Measurements from ENCODE around the gene TBX2. TPM values are rescaled to one million over a fixed set of nuclear protein-coding genes. Genes with fewer than 3 reads are reported as not detected.
"Not testable (repeated sequence)": the region's sequence is repeated elsewhere in the genome, so short reads cannot be mapped to it uniquely, and the experiment has no call there.

The TBX2 gene
- total RNA-seq, 1 donor from 2014 or later = 0.47 TPM

DNA sequence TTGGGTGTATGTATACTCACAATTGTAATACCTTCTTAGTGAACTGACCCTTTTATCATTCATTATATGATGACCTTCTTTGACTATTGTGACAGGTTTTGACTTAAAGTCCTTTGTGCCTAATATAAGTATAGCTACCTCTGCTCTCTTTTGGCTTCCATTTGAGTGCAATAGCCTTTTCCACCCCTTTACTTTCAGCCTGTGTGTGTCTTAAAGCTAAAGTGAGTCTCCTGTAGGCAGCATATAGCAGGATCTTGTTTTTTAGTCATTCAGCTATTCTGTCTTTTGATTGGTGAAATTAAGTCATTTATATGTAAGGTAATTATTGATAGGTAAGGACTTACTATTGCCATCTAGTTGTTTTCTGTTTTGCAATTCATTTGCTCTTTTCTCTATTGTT lies 36.6 kb downstream of the TBX2 start:
- DNase-seq = no peak

DNA sequence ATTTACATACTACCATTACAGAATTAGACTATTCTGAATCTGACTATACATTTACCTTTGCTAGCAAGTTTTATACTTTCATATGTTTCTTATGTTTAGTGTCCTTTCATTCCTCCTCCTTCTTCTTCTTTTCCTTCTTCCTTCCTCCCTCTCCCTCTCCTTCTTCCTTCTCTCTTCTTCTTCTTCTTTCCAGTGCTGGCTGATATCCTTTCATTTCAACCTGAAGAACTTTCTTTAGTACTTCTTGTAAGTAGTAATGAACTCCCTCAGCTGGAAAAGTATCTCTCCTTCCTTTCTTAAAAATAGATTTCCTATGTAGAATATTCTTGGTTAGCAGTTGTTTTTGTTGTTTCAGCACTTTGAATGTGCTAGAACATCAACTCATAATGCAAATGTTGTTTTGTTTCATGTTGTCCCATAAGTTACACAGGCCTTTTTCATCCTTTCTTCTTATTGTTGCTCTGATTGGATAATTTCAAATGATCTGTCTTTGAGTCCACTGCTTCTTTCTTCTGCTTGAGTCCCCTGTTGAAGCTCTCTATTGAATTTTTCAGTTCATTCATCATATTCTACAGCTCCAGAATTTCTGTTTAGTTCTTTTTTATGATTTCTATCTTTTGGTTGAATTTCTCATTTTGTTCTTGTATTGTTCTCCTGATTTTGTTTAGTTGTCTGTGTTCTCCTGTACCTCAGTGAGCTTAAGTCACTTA lies 37.5 kb downstream of the TBX2 start:
- DNase-seq = no peak

DNA sequence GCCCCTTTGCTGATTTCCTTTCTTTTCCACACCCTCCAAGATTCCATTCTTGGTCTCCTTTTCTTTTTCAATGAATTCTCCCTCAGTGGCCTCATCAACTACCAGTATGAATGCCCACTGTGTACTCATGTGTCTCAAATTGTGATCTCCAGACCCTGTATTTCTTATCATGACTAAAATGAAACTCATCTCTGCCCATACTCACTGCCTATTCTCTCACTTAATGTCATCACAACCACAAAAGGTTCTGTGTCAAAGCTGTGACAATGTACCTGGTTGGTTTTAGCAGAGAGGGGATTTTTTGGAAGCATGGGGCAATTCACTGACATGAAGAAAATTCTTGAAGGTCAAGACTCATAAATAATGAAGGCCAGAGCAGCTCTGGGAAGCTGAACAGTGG lies 41.1 kb downstream of the TBX2 start:
- DNase-seq = no peak

DNA sequence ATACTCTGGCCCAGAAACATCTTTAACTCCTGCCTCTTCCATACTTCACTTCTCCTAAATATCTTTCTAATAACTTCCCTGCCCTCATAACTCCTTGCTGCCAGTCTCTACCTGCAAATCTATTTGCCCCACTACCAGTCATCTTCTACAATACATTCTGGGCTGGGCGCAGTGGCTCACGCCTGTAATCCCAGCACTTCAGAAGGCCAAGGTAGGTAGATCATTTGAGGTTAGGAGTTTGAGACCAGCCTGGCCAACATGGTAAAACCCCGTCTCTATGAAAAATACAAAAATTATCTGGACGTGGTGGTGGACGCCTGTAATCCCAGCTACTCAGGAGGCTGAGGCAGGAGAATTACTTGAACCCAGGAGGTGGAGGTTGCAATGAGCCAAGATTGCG lies 41.9 kb downstream of the TBX2 start:
- DNase-seq = not testable (repeated sequence)

DNA sequence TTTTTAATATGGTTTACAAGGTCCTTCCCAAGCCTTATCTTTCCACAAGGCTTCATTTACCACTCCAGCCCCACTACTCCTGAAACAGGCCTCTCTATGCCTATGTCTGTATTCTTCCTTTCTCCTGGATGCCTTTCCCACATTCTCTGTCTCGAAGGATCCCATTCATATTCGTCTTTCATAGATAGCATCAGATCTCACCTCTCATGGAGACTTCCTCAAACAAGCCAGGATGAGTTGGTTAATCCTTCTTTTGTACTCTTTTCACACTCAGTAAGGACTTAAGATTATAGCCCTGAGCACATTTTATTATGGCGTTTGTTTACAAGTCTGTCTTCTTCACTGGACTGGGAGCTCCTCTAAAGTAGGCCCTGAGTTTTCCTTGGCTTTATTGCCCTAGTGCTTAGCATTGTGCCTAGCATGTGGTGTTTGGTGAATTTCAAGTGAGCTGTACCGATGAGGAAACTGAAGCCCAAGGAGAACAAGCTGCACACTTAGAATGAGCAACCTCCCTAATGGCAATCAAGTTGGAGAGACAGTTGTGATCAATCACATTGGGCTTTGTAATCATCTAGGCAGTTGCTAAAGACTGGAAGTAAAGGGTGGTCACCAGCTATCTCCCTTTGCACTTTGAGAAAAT lies 42.6 kb downstream of the TBX2 start:
- DNase-seq = no peak

DNA sequence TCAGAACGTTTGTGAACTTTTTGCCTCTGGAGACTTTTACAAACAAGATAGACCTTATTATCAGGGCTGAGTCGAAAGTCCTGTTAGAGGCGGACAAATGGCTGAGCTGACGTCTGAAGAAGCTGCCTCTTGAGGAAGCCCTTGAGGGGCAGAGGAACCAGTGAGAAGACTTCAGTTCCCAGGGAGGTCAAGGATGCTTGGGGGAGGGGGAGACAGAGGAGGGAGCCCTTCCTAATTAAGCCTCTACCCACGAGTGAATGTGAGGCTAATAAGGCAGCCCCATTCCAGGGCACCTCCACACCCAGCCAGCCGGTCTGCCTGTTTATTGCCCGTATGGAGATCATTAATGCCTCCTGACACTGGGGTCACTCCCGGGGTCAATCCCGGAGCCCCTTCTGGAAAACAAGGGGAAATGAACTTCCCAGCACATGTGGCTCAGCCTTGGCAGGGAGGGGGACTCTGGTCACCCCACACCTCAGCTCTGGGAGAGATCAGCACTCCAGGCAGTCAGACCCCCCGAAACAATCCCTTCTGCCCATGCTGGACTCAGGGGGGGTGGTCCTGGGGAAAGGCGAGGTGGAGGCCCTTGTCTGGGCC lies 43.3 kb downstream of the TBX2 start:
- DNase-seq = no peak

DNA sequence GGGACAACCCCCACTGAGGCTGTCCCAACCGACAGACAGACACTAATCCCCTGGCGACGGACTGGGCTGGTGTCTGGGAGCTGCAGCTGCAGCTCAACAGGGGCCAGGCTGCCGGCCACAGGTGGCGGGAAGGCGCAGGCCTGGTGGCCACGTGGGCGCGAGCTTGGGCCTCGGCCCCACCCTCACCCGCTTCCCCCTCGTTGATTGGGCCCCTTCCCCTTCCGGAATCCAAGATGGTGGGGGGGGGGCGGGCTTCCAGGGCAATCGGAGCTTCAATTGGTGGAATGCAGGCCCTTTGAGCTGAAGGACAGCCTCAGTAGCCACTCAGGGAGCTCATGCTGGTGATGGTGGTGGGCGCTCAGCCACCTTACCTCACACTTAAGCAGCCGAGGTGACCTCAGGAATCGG lies 43.8 kb downstream of the TBX2 start:
- DNase-seq = no peak

DNA sequence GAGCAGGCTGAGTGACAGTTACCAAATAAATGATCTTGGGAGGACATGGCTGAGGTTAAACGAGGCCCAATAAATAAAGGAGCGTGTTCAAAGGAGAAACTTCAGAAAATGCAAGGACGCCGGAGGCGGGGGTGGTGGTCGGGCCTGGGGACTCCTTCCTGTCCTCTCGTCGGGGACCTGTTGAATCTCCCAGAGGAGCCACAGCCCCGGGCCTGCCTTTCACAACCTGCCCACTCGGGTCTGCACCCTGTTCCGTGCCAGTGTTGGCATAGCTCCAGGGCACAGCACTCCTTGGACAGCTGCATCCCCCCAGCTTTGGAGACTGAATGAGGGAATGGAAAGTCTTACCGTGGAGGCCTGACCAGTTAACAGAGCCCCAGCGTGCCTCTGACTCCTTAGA lies 44.4 kb downstream of the TBX2 start:
- no peak for DNase-seq

DNA sequence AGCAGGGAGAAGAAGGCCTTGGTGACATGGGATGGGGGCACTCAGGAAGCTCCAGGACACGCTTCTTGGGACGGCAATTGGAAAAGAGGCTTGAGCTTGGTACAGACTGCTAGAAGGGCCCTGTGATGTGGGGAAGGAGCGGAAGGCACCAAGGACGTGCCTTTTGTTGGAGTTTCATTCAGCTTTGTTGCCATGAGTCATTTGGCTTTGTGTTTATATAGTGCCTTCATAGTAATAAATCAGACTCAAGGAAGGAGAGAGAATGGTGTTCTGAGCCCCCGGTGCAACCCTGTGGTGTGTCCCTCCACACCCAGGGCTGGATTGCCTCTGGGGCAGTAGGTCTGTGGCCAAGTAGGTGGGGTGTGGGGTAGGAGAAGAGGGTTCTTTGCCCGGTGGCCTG lies 45.2 kb downstream of the TBX2 start:
- no peak for DNase-seq

DNA sequence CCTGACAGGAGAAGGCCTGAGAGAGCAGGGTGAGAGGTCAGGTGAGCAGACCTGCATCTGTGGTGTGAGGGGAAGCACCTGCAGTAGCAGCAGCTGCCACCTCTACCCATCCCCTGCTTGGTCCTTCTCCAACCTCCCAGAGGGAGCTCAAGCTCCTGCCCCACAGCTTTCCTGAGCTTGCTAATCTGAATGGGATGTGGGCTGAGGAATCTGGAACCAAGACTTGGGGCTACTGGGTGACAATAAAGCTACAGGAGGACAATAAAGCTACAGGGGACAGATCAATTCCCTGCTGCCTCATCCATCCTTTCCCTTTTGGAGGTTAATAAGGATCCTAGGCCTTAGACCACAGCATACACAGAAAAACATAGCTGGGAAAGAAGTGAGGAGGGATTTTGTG lies 47.7 kb downstream of the TBX2 start:
- no peak for DNase-seq

DNA sequence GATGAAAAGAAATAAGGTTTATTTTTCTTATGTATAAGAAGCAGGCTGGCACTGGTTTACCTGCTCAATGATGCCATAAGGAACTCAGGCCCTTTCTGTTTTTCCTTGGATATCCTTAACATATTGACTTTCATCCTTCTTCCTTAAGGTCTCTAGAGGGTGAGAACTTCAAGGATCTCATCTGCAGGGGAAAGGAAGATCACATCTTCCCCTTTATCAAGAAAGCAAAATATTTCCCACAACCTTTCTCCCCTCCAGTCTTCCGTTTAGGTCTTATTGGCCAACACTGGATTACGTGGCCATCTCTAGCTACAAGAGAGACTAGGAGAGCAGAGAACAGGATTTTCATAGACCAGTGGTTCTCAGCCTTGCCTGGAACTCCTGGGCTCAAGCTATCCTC lies 48.4 kb downstream of the TBX2 start:
- no peak for DNase-seq

DNA sequence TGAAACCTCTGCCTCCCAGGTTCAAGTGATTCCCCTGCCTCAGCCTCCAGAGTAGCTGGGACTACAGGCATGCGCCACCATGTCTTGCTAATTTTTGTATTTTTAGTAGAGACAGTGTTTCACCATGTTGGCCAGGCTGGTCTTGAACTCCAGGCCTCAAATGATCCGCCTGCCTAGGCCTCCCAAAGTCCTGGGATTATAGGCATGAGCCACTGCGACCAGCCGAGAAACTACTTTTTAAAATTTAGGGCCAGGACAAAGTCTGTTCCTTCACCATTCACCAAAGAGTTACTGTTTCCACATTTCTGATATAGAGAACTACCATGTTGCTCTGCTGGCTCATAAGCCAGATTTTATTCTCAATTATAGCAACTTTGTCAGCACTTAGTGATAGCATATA lies 49.5 kb downstream of the TBX2 start:
- DNase-seq = not testable (repeated sequence)

DNA sequence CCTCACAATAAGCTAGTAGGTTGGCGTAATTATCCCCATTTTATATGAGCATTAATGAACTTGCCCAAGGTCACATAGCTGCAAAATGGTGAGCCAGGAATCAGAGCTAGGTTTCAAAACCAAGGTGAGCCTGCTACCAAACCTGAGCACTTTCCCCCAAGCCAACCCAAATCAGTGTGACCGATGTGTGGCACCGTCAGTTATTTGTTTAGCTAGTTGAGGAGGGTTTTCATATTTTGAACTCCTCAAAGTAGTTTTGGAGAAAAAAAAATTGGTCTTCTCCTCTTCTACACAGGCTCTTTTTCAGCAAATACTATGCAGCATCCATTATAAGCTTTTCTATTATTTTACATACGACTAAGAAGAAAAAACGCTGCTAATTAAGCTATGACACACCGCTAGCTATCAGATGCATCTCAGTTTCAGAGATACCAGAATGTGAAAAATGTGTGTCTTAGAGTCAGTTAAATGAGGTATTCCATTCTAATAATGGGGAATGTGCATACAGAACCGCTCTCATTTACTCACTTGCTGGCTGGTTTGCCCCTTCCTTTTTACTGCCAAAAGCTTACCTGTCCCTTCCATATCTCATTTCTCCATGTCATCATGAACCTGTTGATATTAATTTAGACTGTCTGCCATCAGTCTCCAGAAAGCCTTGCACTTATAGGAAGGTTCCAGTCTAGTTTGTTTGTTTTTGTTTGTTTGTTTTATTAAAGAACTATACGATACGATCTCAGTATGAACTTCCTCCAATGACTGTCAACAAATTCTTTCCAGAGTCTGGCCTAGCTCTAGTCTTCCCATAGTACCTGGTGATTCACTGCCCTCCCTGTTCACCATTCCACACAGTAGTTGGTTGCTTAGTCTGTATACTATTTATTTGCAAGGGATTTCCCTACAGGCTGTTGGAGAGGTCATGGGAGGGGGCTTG lies 50.3 kb downstream of the TBX2 start:
- DNase-seq = no peak

DNA sequence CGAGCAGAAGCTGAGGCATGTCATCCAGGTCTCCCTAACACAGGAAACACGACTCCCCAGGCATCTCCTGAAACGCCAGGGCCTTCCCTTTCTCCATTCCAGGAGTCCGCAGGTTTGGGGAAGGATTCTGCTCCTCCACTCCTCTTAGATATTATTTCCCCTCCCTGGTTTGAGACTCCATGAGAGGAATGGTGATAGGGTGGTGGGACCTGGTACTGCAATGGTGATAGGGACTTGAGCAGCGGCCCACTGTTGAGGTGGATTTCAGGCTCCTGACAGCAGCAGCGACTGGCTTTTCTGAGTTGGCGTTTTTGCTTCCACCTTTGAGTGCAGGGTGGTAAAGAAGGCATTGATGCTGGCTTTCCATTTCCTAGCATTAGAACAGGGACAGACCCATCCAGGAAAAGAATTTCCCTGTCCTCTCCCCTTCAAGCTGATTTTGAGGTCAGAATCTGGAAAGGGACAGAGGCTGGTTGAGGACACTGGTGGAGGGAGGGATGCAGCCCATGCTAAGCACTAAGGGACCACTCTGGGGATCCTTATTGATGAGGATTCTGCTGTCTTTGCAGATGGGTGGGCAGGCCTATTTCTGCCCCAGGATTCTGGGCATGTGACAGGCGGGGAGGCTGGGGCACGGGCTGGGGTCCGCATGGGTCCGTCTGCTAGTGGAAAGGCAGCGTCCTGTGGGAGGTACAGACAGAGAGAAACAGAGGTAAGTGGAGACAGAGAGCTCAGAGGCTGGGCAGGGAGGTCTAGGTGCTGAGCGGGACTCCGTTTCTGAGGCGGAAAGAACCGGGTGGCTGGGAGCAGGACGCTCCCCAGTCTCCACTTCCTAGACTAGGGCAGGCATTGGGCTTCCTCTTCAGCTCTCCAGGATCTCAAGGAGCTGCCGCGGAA lies 51.2 kb downstream of the TBX2 start:
- no peak for DNase-seq

DNA sequence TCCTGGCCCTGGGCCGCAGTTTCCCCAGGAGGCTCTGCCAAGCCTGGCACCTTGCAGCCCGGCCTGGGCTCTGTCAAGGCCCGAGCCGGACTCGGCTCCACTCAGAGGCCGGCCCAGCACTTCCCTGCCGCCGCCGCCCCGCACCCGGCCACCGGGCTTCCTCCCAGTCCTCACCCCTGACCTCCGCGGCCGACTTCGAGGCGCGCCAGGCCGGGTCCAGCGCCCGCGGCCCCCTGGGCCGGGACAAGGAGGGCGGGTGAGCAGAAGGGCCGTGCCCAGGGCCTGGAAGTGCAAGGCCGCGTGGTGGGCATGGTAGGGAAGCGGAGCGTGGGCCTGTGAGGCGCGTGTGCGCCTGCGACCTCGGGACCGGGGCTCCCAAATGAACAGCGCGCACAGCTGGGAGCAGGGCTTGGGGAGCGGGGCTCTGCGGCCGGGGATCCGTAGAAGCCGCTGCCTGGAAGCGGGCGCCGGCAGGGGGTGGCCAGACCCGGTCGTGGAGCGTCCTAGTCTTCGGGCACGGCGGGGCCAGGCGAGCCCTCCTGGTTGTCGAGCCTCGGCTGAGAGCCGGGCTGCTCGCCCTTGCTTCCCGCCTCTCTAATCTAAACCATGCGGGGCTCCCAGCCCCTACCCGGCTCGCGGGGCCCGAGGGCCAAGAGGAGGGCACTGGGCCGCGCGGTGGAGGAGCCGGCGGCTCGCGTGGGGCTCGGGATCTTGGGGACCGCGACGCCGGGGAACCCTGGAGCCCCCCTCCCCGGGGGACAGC lies 52.1 kb downstream of the TBX2 start:
- DNase-seq = no peak

DNA sequence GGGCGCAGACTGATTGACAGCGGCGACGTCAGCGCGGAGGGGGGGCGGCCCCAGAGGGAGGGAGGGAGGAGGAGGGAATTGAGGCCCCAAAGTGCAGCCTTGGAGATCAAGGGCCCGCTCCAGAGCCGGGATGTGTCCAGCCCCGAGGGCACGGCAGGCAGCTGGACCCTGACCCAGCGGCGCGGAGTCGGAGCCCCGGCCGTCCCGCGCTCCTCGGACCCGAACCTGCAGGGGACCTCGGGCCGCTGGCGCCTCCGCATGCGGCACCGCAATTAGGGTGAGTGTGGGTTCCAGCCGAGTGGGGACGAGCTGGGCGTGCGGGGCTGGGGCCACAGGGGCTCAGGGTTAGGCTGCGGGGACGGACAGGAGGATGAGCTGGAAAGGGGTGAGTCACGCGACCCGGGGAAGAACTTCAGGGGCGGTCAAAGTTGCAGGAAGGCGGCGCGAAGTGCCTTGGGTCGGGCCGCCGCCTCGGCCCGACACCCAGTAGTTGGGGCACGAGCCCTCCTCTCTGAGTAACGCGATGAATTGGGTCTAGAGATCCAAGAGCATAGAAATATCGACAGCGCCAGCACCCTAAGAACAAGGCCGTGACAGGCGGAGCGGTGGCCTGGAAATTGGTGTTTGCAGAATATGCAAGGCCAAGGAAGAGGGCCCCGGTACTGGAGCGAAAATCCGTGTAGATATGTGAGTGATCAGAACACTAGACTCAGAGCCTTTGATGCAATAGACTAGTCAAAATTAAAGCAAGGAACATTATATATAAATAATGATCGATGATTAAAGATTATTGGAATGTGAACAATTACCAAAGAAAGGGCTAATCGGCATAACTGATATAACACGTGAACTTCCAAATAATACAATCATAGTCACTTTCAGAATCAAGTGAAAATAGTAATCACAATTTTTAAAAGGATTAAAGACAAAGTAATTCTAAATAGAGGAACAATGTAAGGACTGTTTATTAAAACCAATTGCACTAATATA lies 53.0 kb downstream of the TBX2 start, which contains the start of gene TBX4:
Gene TBX4, plus strand, starts transcription at position 122 of the 990 bp plus-strand sequence. CDS start 4,069 bp downstream, outside the sequence.
- no peak for DNase-seq

DNA sequence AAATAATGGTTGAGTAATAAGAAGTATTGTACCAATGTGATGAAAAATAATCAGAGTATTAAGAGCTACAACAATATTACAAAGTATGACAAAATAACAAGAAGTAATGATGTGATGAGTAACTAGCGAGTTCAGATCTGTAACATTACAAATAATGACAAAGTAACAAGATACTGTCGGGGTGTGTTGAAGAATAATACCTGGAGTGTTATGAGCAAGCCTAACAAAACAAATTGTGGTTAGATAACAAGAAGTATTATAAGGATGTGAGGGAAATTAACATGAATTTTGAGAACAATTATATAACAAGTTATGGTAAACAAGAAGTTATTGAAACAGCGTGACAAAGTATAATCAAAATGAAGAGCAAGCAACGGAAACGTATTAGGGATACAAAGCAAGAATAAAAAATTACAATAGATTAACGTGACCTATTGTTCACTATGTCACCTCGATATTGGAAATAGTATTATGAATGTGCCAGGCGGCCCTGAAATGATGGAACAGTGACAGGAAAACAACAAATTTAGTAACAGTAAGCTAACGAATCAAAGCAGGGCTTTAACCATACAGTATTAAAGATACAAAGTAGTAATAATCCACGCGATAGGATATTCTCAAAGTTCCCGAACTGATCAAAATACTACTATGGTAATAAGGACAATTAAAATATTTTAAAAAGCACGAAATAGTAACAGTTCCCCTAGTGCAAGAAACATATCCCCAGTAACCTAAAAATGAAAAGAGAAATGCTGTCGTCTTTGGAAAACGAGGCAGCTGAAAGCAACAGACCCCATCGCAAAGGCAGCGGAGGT lies 54.1 kb downstream of the TBX2 start:
- DNase-seq = no peak
